PC-3 (cell line): ENCODE measurements around the gene ARHGEF25. TPM values are rescaled to one million over a fixed set of nuclear protein-coding genes. Genes with fewer than 3 reads are reported as not detected.
A peak's percentile ranks its signal among the peaks of the same experiment; 100 is the strongest.

ENCODE experiments used
- ATAC-seq: fragments of 200-7000 bp; cut with Tn5 transposase; 2 replicates; pipeline ENCODE4 v1.9.1; 2020; ENCODE audit warnings: mild to moderate bottlenecking, moderate library complexity
- BruUV-seq: library from RNA; stranded (reverse); fragments of 400-500 nt; replicated peaks from 2 replicates; lab custom pipeline; 2021; lab: Mats Ljungman, UMichigan
- CTCF ChIA-PET: fragments of 300-600 bp; sonication (Branson Sonifier 250); formaldehyde crosslinking; loops from one replicate; lab custom pipeline; 2022; ENCODE audit warnings: antibody characterized with exemption; lab: Charles Lee
- POLR2A ChIA-PET: fragments of 300-600 bp; sonication (Branson Sonifier 250); formaldehyde crosslinking; loops from one replicate; lab custom pipeline; 2022; ENCODE audit warnings: antibody characterized with exemption; ENCODE audit not compliant: unreplicated experiment; lab: Charles Lee
- DNase-seq: peaks from one replicate; pipeline ENCODE4 v3.0.0-alpha.2; 2015
- H2AFZ ChIP-seq: fragments of 300-600 bp; sonication (generic); 2 replicates; pipeline ENCODE4 v1.6.0; 2016; ENCODE audit warnings: antibody characterized with exemption, low read length
- H3F3A ChIP-seq: fragments of 300-600 bp; sonication (generic); one replicate; pipeline ENCODE4 v1.6.0; 2017; ENCODE audit warnings: antibody characterized with exemption, low read length, control low read depth, mild to moderate bottlenecking; ENCODE audit not compliant: unreplicated experiment
- H3K27ac ChIP-seq: fragments of 300-600 bp; sonication (generic); 2 replicates; pipeline ENCODE4 v1.5.1; 2016; ENCODE audit warnings: mild to moderate bottlenecking, low read length
- H3K27me3 ChIP-seq: fragments of 300-600 bp; sonication (generic); 2 replicates; pipeline ENCODE4 v1.6.1; 2016; ENCODE audit warnings: low read length, mixed read lengths
- H3K36me3 ChIP-seq: fragments of 300-600 bp; sonication (generic); 2 replicates; pipeline ENCODE4 v1.6.1; 2016; ENCODE audit warnings: low read depth, mixed run types, low read length, mixed read lengths
- H3K4me1 ChIP-seq: fragments of 300-600 bp; sonication (generic); 2 replicates; pipeline ENCODE4 v1.5.1; 2016; ENCODE audit warnings: low read length; ENCODE audit not compliant: insufficient read depth
- H3K4me2 ChIP-seq: fragments of 300-600 bp; sonication (generic); 2 replicates; pipeline ENCODE4 v1.6.0; 2016; ENCODE audit warnings: low read length
- H3K4me3 ChIP-seq: fragments of 300-600 bp; sonication (generic); 2 replicates; pipeline ENCODE4 v1.5.1; 2016; ENCODE audit warnings: mild to moderate bottlenecking, low read length, mixed read lengths
- H3K79me2 ChIP-seq: fragments of 300-600 bp; sonication (generic); 2 replicates; pipeline ENCODE4 v1.6.1; 2017; ENCODE audit warnings: low read length, mixed read lengths
- H3K9ac ChIP-seq: fragments of 300-600 bp; sonication (generic); 2 replicates; pipeline ENCODE4 v1.6.0; 2016; ENCODE audit warnings: mild to moderate bottlenecking, low read length
- H3K9me2 ChIP-seq: fragments of 300-600 bp; sonication (generic); replicated peaks from 2 replicates; pipeline ENCODE4 v1.6.1; 2016; ENCODE audit warnings: mixed run types, low read length, mixed read lengths
- H3K9me3 ChIP-seq: fragments of 300-600 bp; sonication (generic); 2 replicates; pipeline ENCODE4 v1.6.1; 2016; ENCODE audit warnings: low read length, mixed read lengths
- H4K20me1 ChIP-seq: fragments of 300-600 bp; sonication (generic); 2 replicates; pipeline ENCODE4 v1.6.1; 2016; ENCODE audit warnings: low read length, mixed read lengths
- CTCF ChIP-seq: fragments of 300-600 bp; sonication (generic); conservative IDR thresholded peaks from 2 replicates; pipeline ENCODE4 v1.5.1; 2017; ENCODE audit warnings: antibody characterized with exemption, low read depth, mild to moderate bottlenecking, low read length
- EZH2 ChIP-seq: fragments of 300-600 bp; sonication (generic); IDR thresholded peaks from one replicate; pipeline ENCODE4 v1.6.1; 2017; ENCODE audit warnings: antibody characterized with exemption, mild to moderate bottlenecking, low read length; ENCODE audit not compliant: unreplicated experiment
- EZH2phosphoT487 ChIP-seq: fragments of 300-600 bp; sonication (generic); IDR thresholded peaks from 2 replicates; pipeline ENCODE4 v1.6.1; 2018; ENCODE audit warnings: mild to moderate bottlenecking, antibody characterized with exemption, low read length, borderline replicate concordance
- intact Hi-C: fragments of 100-400 bp; cut with micrococcal nuclease; formaldehyde crosslinking; loops from 2 replicates; pipeline ENCODE4 v1.9.0; 2023
- total RNA-seq: library from RNA; depleted of rRNA; stranded (reverse); fragments of >200 nt; gene quantifications from 2 replicates; pipeline ENCODE4 v1.2.3, GENCODE V29; 2014

ARHGEF25 gene
- total RNA-seq, 1 experiment from 2014 or later = 10.0 TPM

- Histone ChIP-seq H3F3A (no peaks in the 10 kb centered on the region), H3K27ac (no peak overlapping the region), H3K9ac (no peak overlapping the region), H3K36me3 (no peaks in the 10 kb centered on the region), H2AFZ (no peak overlapping the region), H3K4me3 (no peak overlapping the region), H3K79me2 (no peaks in the 10 kb centered on the region), H3K4me1 (peaks cover 9% of the 10 kb centered on the region), H4K20me1 (no peaks in the 10 kb centered on the region), H3K4me2 (peak overlapping the region; percentile 7; the same call in 1 of the 2 replicates), H3K9me2 (no peaks in the 10 kb centered on the region), H3K9me3 (no peaks in the 10 kb centered on the region), H3K27me3 (no peaks in the 10 kb centered on the region)
- ChIA-PET POLR2A (no interaction called here), CTCF (no interaction called here)
- intact Hi-C loops = loop anchor here (5.0 kb wide), 1 partner anchor 112 kb away; the partner anchor contains the start of gene OS9
- BruUV-seq = no TSS peak
- TF ChIP-seq EZH2 (no peak), CTCF (no peak), EZH2phosphoT487 (no peak)
- DNase-seq = peak; percentile 42
- ATAC-seq = peak; percentile 74
Measured at GRCh38 chr12:57579677-57580465, 31.4 kb upstream of the ARHGEF25 start.

- POLR2A ChIA-PET = no interaction called here
- DNase-seq (no peak), ATAC-seq (no peak)
- intact Hi-C loops = loop anchor here (5.0 kb wide), 1 partner anchor 112 kb away; the partner anchor contains the start of gene OS9
- Histone ChIP-seq H3K36me3 (no peaks in the 10 kb centered on the region), H3K79me2 (no peaks in the 10 kb centered on the region), H4K20me1 (no peaks in the 10 kb centered on the region), H3K27ac (no peak overlapping the region), H3F3A (no peaks in the 10 kb centered on the region), H3K4me3 (no peak overlapping the region), H3K9me2 (no peaks in the 10 kb centered on the region), H3K9me3 (no peaks in the 10 kb centered on the region), H2AFZ (no peak overlapping the region), H3K9ac (no peak overlapping the region), H3K4me1 (peaks cover 9% of the 10 kb centered on the region), H3K4me2 (no peak overlapping the region), H3K27me3 (no peaks in the 10 kb centered on the region)
- CTCF ChIA-PET = no interaction called here
- no TSS peak for BruUV-seq
- TF ChIP-seq CTCF (no peak), EZH2 (no peak), EZH2phosphoT487 (no peak)
Measured at GRCh38 chr12:57580466-57580795, 30.8 kb upstream of the ARHGEF25 start.

- H3K9me3 ChIP-seq = no peaks in the 10 kb centered on the region
- H3K4me2 ChIP-seq = no peak overlapping the region
- no peaks in the 10 kb centered on the region for H4K20me1 ChIP-seq
- ChIA-PET POLR2A (interaction anchor here (0.5 kb wide), 1 partner anchor 22 kb away, joined by 3 read pairs; no protein-coding TSS in a partner anchor), CTCF (interaction anchor here (0.6 kb wide), 2 partner anchors 41 to 92 kb away, joined by 3 to 4 read pairs; no protein-coding TSS in a partner anchor)
- TF ChIP-seq CTCF = no peak
- no peak for TF ChIP-seq EZH2phosphoT487
- no peak for TF ChIP-seq EZH2
- no TSS peak for BruUV-seq
- H3K4me3 ChIP-seq = no peak overlapping the region
- no peaks in the 10 kb centered on the region for H3K27me3 ChIP-seq
- peaks cover 9% of the 10 kb centered on the region for H3K4me1 ChIP-seq
- no peak overlapping the region for H3K9ac ChIP-seq
- no peak overlapping the region for H3K27ac ChIP-seq
- no peaks in the 10 kb centered on the region for H3K79me2 ChIP-seq
- no peaks in the 10 kb centered on the region for H3F3A ChIP-seq
- no peak overlapping the region for H2AFZ ChIP-seq
- no peak for ATAC-seq
- intact Hi-C loops = loop anchor here (2.0 to 5.0 kb wide), 2 partner anchors 35 to 110 kb away; partner anchors contain the start of genes DCTN2 and OS9
- no peaks in the 10 kb centered on the region for H3K36me3 ChIP-seq
- no peak for DNase-seq
- no peaks in the 10 kb centered on the region for H3K9me2 ChIP-seq
Measured at GRCh38 chr12:57581802-57582201, 29.4 kb upstream of the ARHGEF25 start.
